NCI-H2107 treated with DMSO at 0.1 percent for 48 hours (cell line): ENCODE data around the gene NKD1.

ENCODE experiments used
- DNase-seq: peaks from one replicate; lab custom pipeline; 2025; ENCODE audit not compliant: unreplicated experiment; lab: John Stamatoyannopoulos, UW

NKD1 gene

DNA sequence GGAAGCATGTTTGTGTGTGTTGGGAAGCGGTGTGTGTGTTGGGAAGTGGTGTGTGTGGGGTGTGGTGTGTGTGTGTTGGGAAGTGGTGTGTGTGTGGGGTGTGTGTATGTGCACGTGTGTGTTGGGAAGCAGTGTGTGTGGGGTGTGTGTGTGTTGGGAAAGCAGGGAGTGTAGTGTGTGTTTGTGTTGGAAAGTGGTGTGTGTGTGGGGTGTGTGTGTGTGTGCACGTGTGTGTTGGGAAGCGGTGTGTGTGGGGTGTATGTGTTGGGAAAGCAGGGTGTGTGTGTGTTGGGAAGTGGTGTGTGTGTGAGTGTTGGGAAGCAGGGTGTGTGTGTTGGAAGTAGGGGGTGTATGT lies 144.4 kb downstream of the NKD1 start:
- DNase-seq, result no peak

DNA sequence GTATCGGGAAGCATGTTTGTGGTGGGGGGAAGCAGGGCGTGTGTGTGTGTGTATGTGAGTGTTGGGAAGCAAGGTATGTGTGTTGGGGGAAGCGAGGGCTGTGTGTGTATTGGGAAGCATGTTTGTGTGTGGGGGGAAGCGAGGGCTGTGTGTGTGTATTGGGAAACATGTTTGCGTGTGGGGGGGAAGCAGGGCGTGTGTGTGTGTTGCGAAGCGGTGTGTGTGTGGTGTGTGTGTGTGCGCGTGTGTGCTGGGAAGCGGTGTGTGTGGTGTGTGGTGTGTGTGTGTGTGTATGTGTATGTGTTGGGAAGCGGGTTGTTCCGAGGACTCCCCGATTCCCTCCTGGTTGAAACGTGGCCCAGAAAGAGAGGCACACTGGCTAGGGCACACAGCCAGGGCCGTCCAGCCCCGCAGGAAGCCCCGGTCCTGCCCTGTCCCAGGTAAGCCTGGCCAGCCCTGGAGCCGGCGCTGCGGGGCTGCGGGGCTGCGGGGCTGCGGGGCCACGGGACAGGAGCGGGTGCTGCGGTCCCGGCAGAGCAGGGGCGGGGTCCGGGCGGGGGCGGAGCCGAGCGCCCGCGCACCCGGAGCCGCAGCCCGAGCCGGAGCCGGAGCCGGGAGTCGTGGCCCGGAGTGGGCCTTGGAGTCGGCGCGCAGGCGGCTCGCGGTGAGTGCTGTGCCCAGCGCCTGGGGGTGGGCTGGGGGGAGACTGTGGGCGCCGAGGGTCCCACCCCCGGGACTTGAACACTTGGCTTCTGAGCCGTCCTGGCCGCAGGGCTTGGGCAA lies 145.0 kb downstream of the NKD1 start, which contains the start of gene NOD2:
Gene NOD2, plus strand, starts transcription at position 608 of the 783 bp plus-strand sequence. CDS start 5,890 bp downstream, outside the sequence.
- no peak for DNase-seq

DNA sequence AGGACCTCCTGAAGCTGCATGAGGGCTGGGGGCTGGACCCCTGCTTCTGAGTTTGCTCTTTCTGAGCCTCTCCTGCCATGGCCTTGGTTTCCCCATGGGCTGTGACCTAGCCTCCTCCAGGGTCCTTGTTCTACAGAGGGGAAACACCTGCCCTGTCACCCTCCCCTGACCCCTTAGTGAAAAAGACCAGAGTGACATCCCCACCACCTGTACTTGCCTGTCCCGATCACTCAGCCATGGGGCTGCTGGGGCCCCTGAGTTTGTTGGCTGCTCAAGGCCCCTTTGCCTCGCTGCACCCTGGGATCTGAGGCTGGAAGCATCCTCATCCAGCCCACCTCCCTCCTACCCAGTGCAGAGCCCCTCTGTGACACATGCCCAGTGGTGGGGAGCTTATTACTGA lies 146.0 kb downstream of the NKD1 start:
- no peak for DNase-seq

DNA sequence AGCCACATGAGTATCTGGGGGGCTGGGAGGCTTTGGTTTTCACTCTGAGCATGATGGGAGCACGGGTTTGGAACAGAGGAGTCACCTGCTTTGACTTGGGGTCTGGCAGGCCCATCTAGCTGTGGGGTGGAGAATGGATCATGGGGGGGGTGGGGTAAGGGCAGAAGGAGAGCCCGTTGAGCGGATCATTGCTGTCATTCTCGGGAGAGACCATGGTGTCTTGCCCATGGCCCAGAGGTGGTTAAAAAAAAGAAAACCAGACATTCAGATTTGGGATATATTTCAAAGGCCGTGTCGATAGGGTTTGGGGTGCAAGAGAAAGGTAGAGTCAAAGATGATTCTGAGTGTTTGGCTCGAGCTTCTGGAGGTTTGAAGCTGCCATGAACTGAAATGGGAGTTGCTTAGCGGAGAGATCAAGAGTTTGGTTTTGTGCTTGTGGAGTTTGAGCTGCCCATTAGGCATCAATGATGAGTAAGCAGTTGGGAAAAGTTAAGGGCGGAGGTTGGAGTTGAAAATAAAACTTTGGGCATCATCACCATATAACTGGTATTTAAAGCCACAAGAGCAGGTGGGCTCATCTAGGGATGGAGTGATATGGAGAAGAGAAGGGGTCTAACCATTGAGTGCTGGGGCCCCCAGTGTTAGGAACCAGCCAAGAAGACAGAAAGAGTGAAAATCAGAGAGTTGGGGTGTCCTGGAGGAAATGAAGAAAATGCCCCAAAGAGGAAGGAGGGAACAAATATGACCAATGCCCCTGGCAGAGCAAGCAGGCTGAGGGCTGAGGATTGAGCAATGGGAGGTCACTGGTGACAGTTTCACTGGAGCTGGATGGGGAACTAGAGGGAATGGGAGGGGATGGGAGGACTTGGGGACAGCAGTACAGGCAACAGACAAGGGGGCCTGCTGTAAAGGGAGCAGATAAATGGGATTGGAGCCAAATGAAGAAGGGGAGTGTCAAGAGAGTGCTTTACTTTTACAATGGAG lies 147.1 kb downstream of the NKD1 start:
- no peak for DNase-seq

DNA sequence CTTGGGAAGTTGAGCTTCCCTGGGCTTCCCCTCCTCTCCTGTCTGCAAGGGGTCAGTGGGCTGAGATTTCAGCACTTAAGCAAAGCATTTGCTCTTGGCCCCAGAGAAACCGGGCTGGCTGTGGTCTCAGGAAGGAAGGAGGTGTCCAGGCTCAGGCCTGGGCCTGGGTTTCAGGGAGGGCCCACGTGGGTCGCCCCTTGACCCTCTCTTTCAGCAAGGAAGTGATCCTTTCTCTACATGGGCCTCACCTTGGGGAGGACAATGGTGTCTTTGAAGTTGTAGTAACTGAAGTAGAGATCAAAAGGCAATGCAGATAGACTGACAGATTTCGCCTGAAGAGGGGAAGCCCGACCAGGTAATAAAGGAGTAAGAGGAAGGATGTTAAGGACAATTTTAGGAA lies 147.9 kb downstream of the NKD1 start:
- no peak for DNase-seq

DNA sequence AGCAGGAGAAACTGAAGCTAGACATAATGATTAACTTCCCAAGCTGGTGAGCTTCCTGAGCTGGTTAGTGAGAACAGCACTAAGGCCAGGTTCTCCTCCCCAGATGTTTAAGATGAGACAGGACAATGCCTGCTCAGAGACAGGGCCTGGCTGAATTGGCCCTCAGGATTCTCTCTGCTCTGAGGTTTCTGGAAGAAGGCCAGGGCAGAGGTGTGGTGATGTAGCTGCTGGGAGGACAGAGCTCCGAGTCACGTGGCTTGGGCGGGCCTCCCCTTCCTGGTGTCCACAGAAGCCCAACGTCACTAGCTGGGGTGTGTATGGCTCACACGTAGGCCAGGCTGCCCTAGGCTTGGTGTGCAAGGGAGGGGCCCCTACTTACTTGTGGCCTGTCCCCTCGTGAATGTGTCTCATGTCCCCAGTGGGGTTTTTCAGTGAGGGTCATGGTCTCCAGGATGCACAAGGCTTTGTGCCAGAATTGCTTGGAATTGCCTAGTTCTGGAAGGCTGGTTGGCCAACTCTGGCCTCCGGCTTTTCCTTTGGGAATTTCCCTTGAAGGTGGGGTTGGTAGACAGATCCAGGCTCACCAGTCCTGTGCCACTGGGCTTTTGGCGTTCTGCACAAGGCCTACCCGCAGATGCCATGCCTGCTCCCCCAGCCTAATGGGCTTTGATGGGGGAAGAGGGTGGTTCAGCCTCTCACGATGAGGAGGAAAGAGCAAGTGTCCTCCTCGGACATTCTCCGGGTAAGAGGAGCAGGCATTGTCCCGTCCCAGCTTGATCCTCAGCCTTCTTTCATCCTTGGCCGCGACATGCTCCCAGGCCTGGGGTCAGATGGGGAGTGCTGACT lies 148.6 kb downstream of the NKD1 start:
- no peak for DNase-seq

DNA sequence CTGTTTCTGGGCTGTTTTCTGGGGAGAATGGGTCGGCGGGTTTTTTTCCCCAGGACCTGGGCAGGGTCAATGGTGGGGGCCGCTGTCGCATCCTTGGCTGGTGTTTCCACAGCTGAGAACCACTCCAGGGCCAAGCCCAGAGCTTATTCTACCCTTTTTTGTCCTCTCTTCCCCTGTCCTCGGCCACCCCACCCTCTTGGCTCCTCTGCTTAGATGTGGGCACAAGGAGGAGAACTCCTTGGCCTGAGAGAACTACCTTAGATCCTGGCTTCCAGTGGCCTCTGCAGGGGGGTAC lies 149.2 kb downstream of the NKD1 start:
- no peak for DNase-seq

DNA sequence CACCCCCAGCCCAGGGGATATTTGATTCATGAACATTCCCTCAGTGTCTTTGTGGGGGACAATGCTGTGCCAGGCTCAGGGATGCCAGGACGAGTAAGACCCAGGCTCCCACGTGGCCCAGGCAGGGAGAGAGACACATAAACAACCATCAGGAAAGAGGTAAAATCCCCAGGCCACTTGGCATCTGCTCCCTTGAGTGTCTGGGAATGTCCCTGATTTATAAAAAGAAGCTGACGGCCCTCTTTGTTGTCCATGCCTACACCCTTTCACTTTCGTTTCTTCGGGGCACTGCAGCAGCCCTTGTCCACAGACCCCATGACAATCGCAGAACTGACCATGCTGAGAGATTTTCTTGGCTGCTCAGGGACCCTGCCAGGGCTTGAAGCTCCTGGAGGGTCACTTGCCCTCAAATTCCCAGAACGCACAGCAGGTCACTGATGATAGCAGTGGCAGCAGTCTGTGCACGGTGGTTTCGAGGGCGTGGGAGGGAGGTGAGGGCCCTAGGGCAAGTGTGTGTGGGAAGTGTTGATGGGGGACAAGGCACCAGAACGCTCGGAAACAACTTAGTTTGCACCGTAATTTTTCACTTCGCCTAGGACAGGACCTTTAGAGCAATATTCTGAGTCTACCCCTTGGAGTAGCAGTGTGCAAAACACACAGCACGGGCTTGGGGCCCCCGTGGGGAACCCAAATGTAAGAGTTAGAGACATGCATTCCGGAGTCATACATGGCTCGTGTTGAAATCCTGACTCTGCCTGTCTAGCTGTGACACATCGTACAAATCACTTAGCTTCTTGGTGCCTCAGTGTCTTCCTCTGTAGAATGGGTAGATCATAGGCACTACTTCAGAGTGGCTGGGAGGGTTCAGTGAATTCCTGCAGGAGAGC lies 149.9 kb downstream of the NKD1 start:
- no peak for DNase-seq
